ENCODE results near the gene ZNF653. TPM values are rescaled to one million over a fixed set of nuclear protein-coding genes. Genes with fewer than 3 reads are reported as not detected.

The ZNF653 gene
- polyA plus RNA-seq, 1 of the 3 experiments (the other 2 are of a cell fraction) = 14.7 TPM

DNA sequence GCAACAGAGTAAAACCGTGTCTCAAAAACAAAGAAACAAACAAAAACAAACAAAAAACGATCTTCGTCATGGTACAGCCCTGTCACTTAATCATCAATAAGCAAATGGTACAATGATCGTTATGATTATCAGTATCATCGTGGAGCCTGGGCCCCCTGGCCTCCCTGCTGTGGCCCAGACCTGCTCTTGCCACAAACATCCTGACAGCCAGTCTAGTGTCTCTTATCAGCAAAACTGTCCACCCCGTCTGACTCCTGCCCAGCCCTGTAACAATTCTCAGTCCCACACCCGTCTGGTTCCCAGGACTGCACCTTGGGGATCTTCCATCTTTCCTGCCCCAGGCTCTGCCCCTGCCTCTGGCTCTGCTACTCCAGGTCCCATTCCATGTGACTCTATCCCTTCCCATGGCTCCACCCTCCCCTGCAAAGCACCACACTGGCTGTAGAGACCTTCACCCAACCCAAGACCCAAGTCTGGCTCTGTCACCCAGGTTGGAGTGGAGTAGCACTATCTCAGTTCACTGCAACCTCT, 5.7 kb downstream of the ZNF653 start:
- no peak for TF ChIP-seq ELF1 (IDR thresholded peaks at IDR 0.05)
- TF ChIP-seq EP300 (IDR thresholded peaks at IDR 0.05; ENCODE audit: borderline replicate concordance in 1 of 2, low read depth in 1 of 2, low read length in 1 of 2) = no peak
- no peak for TF ChIP-seq RXRA (IDR thresholded peaks at IDR 0.05; ENCODE audit: borderline replicate concordance, low read depth)
- TF ChIP-seq SMC3 (IDR thresholded peaks at IDR 0.05; ENCODE audit: low read depth, low read length) = no peak
- TF ChIP-seq, protein P1, sequence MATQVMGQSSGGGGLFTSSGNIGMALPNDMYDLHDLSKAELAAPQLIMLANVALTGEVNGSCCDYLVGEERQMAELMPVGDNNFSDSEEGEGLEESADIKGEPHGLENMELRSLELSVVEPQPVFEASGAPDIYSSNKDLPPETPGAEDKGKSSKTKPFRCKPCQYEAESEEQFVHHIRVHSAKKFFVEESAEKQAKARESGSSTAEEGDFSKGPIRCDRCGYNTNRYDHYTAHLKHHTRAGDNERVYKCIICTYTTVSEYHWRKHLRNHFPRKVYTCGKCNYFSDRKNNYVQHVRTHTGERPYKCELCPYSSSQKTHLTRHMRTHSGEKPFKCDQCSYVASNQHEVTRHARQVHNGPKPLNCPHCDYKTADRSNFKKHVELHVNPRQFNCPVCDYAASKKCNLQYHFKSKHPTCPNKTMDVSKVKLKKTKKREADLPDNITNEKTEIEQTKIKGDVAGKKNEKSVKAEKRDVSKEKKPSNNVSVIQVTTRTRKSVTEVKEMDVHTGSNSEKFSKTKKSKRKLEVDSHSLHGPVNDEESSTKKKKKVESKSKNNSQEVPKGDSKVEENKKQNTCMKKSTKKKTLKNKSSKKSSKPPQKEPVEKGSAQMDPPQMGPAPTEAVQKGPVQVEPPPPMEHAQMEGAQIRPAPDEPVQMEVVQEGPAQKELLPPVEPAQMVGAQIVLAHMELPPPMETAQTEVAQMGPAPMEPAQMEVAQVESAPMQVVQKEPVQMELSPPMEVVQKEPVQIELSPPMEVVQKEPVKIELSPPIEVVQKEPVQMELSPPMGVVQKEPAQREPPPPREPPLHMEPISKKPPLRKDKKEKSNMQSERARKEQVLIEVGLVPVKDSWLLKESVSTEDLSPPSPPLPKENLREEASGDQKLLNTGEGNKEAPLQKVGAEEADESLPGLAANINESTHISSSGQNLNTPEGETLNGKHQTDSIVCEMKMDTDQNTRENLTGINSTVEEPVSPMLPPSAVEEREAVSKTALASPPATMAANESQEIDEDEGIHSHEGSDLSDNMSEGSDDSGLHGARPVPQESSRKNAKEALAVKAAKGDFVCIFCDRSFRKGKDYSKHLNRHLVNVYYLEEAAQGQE (IDR thresholded peaks at IDR 0.05; ENCODE audit: low read depth, low read length) = no peak
- TF ChIP-seq FOXJ3 (CRISPR knock-in tag; IDR thresholded peaks at IDR 0.05) = no peak
- TF ChIP-seq JUND (IDR thresholded peaks at IDR 0.05) = no peak
- TF ChIP-seq MXI1 (IDR thresholded peaks at IDR 0.05; ENCODE audit: low read depth, low read length) = no peak
- TF ChIP-seq GATA2 (CRISPR knock-in tag; IDR thresholded peaks at IDR 0.05) = no peak
- TF ChIP-seq, protein P2, sequence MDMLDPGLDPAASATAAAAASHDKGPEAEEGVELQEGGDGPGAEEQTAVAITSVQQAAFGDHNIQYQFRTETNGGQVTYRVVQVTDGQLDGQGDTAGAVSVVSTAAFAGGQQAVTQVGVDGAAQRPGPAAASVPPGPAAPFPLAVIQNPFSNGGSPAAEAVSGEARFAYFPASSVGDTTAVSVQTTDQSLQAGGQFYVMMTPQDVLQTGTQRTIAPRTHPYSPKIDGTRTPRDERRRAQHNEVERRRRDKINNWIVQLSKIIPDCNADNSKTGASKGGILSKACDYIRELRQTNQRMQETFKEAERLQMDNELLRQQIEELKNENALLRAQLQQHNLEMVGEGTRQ (IDR thresholded peaks at IDR 0.05; ENCODE audit: borderline replicate concordance, low read depth, low read length) = no peak
- peaks cover 8% of the 10 kb centered on the region; the same call in 1 of the 2 replicates for H4K20me1 ChIP-seq (ENCODE audit: insufficient read depth)
- no peak overlapping the region for H3K4me3 ChIP-seq (ENCODE audit: low read depth in 2 of 2, low read length in 1 of 2)
- H3K4me2 ChIP-seq = no peak overlapping the region
- peaks cover 0 to 7% of the 10 kb centered on the region in 2 experiments for H3K36me3 ChIP-seq (replicated peaks in 1 of 2; ENCODE audit: control insufficient read depth in 1 of 2, insufficient read depth in 2 of 2, low read length in 1 of 2)
- H3K27me3 ChIP-seq (ENCODE audit: insufficient read depth) = no peaks in the 10 kb centered on the region
- H3K9ac ChIP-seq = no peak overlapping the region
- ChIA-PET CTCF (interaction anchor here (1.3 kb wide), 1 partner anchor 15 kb away, joined by 3 read pairs; no protein-coding TSS in a partner anchor), POLR2A (no interaction called here)
- H3K79me2 ChIP-seq (ENCODE audit: insufficient read depth) = peaks cover 21% of the 10 kb centered on the region; the same call in 1 of the 2 replicates
- no peaks in the 10 kb centered on the region for H3K9me2 ChIP-seq
- H2AFZ ChIP-seq (ENCODE audit: low read depth) = no peak overlapping the region
- H3K4me1 ChIP-seq (ENCODE audit: control insufficient read depth in 1 of 2, insufficient read depth in 2 of 2, low read depth in 1 of 2, low read length in 1 of 2) = peaks cover 4 to 9% of the 10 kb centered on the region in 2 experiments; a peak in 1 of 4 replicates
- H3K27ac ChIP-seq (ENCODE audit: low read depth in 2 of 2, low read length in 1 of 2) = no peak overlapping the region; a peak in 1 of 4 replicates
- peaks cover 3% of the 10 kb centered on the region for H3F3A ChIP-seq (replicated peaks; ENCODE audit: insufficient read depth)
- 87% methylated on average over 7 of the region's 7 CpGs for WGBS (ENCODE audit: low lambda C conversion rate)
- DNase-seq = peak; percentile 21
- H3K9me3 ChIP-seq = no peaks in the 10 kb centered on the region

DNA sequence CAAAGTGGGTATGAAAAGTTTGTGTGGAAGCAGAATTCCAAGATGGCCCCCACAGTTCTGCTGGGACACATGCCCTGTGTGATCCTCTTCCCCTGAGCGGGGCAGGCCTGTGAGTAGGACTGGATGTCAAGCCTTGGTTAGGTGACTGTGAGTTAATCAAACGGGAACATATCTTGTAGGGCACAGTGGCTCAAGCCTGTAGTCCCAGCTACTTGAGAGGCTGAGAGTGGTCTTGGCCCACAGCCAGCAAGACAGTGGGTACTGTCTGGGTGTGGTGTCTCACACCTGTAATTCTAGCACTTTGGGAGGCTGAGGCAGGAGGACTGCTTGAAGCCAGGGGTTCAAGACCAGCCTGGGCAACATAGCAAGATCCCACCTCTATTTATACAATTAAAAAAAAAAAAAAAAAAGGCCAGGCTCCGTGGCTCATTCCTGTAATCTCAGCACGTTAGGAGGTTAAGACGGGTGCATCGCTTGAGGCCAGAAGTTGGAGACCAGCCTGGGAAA, 6.4 kb downstream of the ZNF653 start:
- Histone ChIP-seq H3K9me3 (no peaks in the 10 kb centered on the region), H3K4me3 (ENCODE audit: low read depth in 2 of 2, low read length in 1 of 2) (no peak overlapping the region), H3K27ac (ENCODE audit: low read depth in 2 of 2, low read length in 1 of 2) (no peak overlapping the region), H4K20me1 (ENCODE audit: insufficient read depth) (peaks cover 8% of the 10 kb centered on the region; the same call in 1 of the 2 replicates), H3K4me2 (no peak overlapping the region), H3K36me3 (replicated peaks in 1 of 2; ENCODE audit: control insufficient read depth in 1 of 2, insufficient read depth in 2 of 2, low read length in 1 of 2) (peaks cover 0 to 10% of the 10 kb centered on the region in 2 experiments), H3K9ac (no peak overlapping the region), H3K4me1 (ENCODE audit: control insufficient read depth in 1 of 2, insufficient read depth in 2 of 2, low read depth in 1 of 2, low read length in 1 of 2) (peaks cover 0 to 3% of the 10 kb centered on the region in 2 experiments; a peak in 1 of 4 replicates), H3F3A (replicated peaks; ENCODE audit: insufficient read depth) (no peaks in the 10 kb centered on the region), H2AFZ (ENCODE audit: low read depth) (no peak overlapping the region), H3K9me2 (no peaks in the 10 kb centered on the region), H3K27me3 (ENCODE audit: insufficient read depth) (no peaks in the 10 kb centered on the region), H3K79me2 (ENCODE audit: insufficient read depth) (peaks cover 15% of the 10 kb centered on the region; the same call in 1 of the 2 replicates)
- DNase-seq = no peak
- 95% methylated on average over 5 of the region's 6 CpGs for WGBS (ENCODE audit: low lambda C conversion rate)
- POLR2A ChIA-PET = no interaction called here
- CTCF ChIA-PET = interaction anchor here (1.3 kb wide), 1 partner anchor 14 kb away, joined by 3 read pairs; no protein-coding TSS in a partner anchor
- TF ChIP-seq FOXJ3 (CRISPR knock-in tag; IDR thresholded peaks at IDR 0.05) = no peak
- no peak for TF ChIP-seq RAD21 (IDR thresholded peaks at IDR 0.05; ENCODE audit: low read length)
- no peak for TF ChIP-seq JUND (IDR thresholded peaks at IDR 0.05)
- TF ChIP-seq SIN3A (IDR thresholded peaks at IDR 0.05; ENCODE audit: borderline replicate concordance, low read depth, low read length) = no peak
- TF ChIP-seq TAF1 (IDR thresholded peaks at IDR 0.05; ENCODE audit: borderline replicate concordance, low read depth, low read length) = no peak
- no peak for TF ChIP-seq FOXM1 (IDR thresholded peaks at IDR 0.05; ENCODE audit: low read depth)
- TF ChIP-seq, protein P3, sequence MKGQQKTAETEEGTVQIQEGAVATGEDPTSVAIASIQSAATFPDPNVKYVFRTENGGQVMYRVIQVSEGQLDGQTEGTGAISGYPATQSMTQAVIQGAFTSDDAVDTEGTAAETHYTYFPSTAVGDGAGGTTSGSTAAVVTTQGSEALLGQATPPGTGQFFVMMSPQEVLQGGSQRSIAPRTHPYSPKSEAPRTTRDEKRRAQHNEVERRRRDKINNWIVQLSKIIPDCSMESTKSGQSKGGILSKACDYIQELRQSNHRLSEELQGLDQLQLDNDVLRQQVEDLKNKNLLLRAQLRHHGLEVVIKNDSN (IDR thresholded peaks at IDR 0.05; ENCODE audit: borderline replicate concordance, low read depth) = no peak
- TF ChIP-seq, protein P1 (IDR thresholded peaks at IDR 0.05; ENCODE audit: low read depth, low read length) = no peak
- no peak for TF ChIP-seq GABPA (IDR thresholded peaks at IDR 0.05; ENCODE audit: low read depth)
- no peak for TF ChIP-seq RCOR1 (IDR thresholded peaks at IDR 0.05; ENCODE audit: low read length)
